Activated CD4-positive, alpha-beta T cell treated with anti-CD3 and anti-CD28 coated beads for 24 hours (primary cell): ENCODE results near the gene DSCAM.

Experiments used
- DNase-seq, 2 donors: peaks; one replicate each; pipeline ENCODE4 v3.0.0-alpha.2; 2020; ENCODE audit warnings: low read depth in 2 of 2

The DSCAM gene

DNA sequence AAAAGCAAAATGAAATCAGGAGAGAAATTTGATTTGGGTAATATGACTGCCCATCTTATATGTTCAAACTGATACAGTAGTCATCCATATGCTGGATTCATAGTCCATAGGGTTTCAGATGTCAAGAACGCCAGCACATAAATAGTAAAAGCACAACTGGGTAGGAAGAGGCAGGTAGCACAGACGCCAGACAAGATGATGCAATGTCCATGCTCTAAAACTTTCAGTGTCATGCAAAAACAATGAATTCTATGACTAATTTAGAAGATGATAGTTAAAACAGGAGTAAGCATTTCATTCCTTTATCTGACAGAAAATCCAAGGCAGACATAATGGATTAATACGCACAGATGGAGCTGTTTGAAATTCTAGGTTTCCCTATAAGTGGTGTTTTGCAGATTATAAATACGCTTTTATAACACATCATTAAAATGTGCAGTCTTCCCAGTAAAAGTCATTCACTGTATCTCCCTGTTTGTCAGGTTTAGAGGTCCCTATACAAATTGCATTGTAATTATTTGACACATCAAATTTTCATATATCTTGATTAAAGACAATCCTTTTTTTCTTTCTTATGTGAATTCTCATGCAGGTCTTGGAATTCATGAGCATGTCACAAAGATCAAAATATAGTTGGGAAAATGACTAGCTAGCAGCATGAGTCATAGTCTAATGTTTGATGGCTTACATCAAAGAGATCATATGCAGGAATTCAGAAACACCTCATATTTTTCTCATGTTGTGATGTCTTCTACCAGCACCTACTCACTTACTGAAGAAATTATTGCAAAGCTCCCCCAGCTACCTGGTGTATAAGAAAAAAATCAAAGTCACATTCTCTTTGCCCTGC lies 139.9 kb downstream of the DSCAM start:
- DNase-seq: no peak

DNA sequence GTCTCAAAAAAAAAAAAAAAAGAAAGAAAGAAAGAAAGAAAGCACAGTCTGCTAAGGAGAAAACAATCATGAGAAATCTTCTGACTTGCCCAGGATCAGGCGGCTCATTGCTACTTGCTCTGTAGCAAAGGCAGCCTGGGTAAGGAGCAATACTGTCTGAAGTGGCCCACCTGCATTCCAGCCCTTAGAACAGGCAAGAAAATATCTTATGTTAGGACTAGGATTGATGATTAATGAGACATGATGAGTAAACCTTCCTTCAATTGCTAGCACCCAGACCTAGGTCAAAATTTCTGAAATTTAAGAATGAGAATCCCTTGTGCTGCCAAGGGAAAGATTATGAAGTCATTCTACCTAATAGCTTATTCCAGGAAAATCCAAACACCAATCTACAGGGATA lies 140.8 kb downstream of the DSCAM start:
- DNase-seq: no peak

- no peak for DNase-seq
These were observed 142.8 kb downstream of the DSCAM start for GRCh38 chr21:40704141-40704540.

- DNase-seq: no peak
These were observed 147.6 kb downstream of the DSCAM start for GRCh38 chr21:40699366-40699765.

- DNase-seq: no peak
These were observed 150.7 kb downstream of the DSCAM start for GRCh38 chr21:40696246-40696645.

- no peak for DNase-seq
These were observed 157.1 kb downstream of the DSCAM start for GRCh38 chr21:40689840-40690360.

DNA sequence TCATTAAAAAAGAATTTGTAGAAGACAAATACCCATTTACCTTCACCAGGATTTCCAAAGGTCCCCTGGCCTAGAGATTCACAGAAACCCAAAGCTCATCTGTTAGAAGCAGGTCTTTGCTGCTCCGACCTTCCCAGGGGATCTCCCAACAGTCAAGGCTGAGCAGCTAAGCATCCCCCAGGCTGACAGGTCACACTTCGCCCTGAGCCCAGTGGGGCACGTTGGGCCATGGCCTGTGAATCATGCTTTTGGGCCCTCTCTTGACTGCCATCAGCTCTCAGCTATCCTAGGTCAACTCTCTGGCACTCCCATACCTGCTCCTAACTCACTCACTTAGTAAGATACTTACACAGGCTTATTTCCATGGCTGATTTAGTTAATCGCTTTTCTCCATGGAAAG lies 157.7 kb downstream of the DSCAM start:
- DNase-seq: no peak

DNA sequence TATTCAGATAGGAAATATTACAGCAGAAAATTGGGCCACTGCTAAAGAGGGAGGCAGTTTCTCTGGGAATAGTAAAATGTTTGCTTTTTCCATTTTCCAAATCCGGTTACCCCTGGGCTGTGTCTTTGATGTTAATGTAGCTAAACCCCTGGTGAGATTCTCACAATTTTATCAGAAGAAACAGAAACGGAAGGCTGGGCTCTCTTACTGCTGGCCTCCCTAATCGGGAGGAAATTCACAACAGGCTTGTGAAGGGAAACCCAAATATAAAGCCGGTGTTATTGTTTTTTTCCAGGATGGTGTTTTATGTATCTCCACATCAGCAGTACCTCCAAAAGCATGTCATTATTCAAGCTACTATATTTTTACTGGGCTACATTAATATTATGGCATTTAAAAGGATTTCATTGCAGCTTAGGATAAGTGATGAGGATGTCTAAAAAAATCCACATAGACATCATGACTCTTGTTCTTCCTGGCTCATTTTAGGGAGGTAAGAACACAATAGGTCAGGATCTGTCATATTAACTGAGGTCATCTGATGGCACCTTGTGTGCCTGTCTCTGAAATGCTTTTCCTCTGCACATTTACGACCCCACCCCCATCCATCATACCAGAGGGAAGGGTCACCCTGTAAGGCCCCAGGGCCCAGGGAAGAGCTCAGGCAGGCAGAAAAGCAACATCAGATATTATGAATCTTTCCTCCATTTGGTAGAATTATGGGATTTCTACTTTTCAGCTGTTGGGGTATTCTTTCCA lies 158.7 kb downstream of the DSCAM start:
- no peak for DNase-seq

DNA sequence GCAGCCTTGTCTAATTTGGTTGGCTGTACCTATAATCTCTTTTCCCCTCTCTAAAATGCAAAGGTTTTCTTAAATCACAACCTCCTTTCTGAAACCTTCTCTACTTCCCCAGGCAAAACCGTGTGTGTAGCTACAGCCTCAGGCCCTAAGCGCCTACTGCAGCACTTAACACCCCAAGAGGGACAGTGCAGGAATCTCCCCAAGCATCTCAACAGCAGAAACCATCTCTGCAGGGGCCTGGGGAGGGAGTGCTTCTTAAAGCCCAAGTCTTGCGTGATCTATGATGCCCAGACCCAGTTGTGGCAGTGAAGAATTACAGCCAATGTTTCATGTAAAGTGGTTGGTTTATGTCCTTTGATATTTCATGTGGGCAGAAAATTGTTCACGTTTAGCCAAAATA lies 159.3 kb downstream of the DSCAM start:
- DNase-seq: no peak

GRCh38 chr21:40686526-40686925 lies 160.4 kb downstream of the DSCAM start:
- no peak for DNase-seq

GRCh38 chr21:40685141-40685540 lies 161.8 kb downstream of the DSCAM start:
- no peak for DNase-seq

DNA sequence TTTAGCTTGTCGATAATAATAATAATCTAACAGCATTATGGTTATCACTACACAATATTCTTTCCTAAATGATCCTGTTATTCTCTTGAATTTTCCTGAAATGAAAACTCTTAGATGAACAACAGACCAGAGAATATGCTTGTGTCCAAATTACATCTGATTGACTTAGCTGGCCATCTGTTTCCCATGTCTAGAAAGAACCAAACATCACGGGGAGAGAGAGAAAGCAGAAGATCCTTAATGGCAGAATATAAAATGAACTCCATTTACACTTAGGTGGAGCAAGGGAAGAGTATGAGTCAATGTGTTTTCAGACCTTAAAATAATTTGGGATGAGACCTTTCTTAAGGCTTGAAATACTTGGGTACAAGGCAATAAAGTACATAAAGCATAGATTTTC lies 162.2 kb downstream of the DSCAM start:
- no peak for DNase-seq

- DNase-seq: no peak
These were observed 163.6 kb downstream of the DSCAM start for GRCh38 chr21:40683349-40683748.

GRCh38 chr21:40681164-40681859 lies 165.6 kb downstream of the DSCAM start:
- no peak for DNase-seq

DNA sequence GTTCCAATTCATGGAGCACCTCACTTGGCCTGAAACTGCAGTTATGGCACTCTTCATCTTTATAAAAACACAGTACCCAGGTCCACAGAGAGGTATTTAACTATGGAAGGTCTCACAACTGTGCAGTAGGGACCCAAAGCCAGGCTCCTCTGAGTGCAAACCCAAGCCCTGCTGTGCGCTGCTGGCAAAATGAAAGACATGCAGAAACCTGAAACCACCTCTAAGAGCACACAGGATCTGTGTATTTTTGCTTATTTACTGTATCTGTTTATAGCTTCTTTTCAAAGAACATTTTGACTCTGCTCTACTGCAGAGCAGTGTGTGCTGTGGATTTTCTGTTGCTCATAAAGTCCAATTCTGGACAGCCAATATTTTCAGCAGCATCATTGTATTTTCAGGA lies 166.6 kb downstream of the DSCAM start:
- no peak for DNase-seq

DNA sequence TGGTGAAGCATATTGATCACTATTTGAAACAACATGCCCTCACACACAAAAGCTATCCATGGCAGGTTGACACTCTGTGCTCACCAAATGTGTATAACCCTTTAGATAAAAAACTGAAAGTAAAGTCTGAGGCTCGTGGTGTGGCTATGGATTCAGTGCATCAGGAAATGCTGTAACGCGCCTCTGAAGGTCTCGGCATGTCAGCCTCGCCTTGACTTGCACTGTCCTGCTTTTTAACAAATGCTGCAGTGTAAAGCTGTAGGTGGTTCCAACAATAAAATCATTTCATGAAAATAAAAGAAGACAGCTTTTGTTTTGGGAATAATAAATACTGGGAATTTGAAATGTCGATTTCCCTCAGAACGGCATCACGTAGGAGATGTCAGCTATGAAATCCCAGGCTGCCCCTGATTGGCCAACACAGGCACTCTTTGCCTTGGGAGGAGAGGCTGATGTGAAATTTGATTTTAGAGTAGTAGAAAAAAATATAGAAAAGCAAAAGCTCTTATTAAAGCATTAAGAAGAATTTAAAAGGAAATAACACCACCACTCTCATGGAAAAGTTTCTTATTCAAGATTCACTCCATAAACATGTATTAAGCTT lies 168.2 kb downstream of the DSCAM start:
- no peak for DNase-seq

GRCh38 chr21:40675017-40675416 lies 171.9 kb downstream of the DSCAM start:
- DNase-seq: no peak

DNA sequence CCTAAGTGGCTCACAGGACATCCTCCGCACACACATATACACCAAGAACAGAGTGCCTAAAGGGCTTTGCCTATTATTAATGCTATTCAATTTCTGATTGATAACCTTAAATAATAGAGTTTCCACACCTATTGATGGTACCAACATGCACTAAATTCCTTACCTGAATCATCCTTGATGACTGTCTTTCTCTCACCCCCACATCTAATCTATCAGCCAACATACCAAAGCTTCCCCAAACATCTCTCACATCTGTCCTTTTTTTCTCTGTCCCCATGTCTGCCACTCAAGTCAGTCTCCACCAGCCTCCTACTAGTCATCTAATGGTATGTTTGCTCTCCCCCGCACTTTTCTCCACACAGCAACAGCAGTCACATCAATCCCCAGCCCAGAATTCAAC lies 174.4 kb downstream of the DSCAM start:
- DNase-seq: no peak

DNA sequence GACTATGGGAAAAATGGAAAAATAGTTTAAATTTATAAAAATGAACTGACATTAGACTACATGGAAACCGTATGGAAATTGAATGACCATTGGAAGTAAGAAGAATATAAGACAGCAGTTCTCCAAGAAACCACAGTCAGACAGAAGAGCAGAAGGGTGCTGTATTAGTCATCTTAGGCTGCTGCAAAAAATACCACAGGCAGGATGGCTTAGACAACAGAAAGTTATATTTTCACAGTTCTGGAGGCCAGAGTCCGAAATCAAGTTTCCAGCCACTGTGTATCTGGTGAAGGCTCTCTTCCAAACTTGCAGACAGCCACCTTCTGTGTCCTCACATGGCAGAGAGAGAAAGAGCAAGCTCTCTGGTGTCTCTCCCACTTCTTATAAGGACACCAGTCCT lies 175.2 kb downstream of the DSCAM start:
- no peak for DNase-seq

DNA sequence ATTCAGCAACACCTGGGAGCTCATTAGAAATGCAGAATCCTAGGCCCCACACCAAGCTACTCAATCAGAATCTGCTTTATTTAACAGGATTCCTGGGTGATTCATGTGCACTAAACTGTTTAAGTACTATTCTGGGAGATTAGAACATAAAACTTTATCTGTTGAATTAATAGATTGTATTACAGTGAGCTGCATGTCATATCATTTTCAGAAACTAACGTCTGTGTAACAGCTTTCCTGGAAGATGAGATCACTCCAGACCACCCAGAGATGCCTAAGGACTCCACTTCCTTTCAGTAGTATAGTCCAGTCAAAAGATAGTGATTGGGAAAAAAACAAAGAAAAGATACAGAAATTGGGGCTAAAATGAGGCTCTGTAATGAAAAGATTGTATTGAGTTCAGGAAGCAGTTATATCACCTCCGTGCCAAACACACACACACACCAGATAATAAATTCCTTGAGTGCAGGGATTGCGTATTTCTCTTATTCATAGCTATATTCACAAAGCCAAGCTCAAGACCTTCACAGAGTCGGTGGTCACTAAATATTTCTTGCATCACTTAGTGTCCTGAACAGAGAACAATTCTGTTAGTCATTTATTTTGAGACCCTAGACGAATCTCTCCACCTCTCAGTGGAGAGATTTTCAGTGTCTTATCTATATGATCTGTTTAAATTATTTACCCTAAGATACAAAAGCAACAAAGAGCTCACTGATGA lies 178.2 kb downstream of the DSCAM start:
- no peak for DNase-seq

DNA sequence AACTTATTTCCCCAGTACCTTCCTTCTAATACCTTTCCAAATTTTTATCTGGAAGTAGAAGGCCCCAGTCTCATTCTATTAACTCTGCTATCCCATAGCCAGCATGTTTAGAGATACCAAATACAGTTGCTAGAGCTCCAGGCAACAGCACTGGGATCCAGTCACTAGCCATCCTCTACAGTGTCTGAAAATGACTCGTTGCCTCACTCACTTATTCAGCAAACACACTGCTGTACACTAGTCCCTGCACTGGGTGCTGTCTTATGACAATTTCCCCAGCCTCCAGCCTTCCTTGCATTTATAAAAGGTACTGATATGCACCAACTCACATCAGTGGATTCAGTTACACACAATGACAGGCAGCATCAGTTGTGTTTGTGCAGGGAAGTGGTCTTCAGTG lies 179.0 kb downstream of the DSCAM start:
- no peak for DNase-seq
